HepG2 (cell line): ENCODE data around the gene RPGRIP1. TPM values are rescaled to one million over a fixed set of nuclear protein-coding genes. Genes with fewer than 3 reads are reported as not detected.

Experiments
- AGO2 ChIP-seq: fragments of 200-400 bp; formaldehyde crosslinking; optimal IDR thresholded peaks from 2 replicates; pipeline ENCODE3; 2017; ENCODE audit warnings: mild to moderate bottlenecking, low read depth, low read length, moderate library complexity
- CCDC6 ChIP-seq: sonication (generic); formaldehyde crosslinking; IDR thresholded peaks from 2 replicates; pipeline ENCODE4 v1.8.1; 2022; ENCODE audit warnings: mild to moderate bottlenecking, missing genetic modification reagents, moderate library complexity
- CREB1 ChIP-seq, 2 experiments: fragments of 450-650 bp in 1 of 2; IDR thresholded peaks; 2 replicates each; pipeline ENCODE4 v1.6.1; 2016 to 2017; ENCODE audit warnings: control low read depth in 1 of 2, mild to moderate bottlenecking in 1 of 2, missing compliant biosample characterization in 1 of 2, missing genetic modification characterization in 1 of 2
- DR1 ChIP-seq: sonication (generic); formaldehyde crosslinking; IDR thresholded peaks from 2 replicates; pipeline ENCODE4 v1.8.0; 2021; ENCODE audit warnings: mild to moderate bottlenecking, missing genetic modification reagents, inconsistent platforms
- NR2C2 ChIP-seq: sonication (generic); formaldehyde crosslinking; IDR thresholded peaks from 2 replicates; pipeline ENCODE4 v1.4.0; 2020; ENCODE audit warnings: missing genetic modification reagents, mild to moderate bottlenecking, moderate library complexity, borderline replicate concordance
- SETDB1 ChIP-seq: sonication (generic); formaldehyde crosslinking; IDR thresholded peaks from 2 replicates; pipeline ENCODE4 v1.5.1; 2020; ENCODE audit warnings: missing genetic modification reagents, mild to moderate bottlenecking, borderline replicate concordance
- STAT6 ChIP-seq: sonication (generic); formaldehyde crosslinking; IDR thresholded peaks from 2 replicates; pipeline ENCODE4 v1.4.0; 2020; ENCODE audit warnings: missing genetic modification reagents, mild to moderate bottlenecking, borderline replicate concordance
- TBL1XR1 ChIP-seq: fragments of 150-350 bp; IDR thresholded peaks from 2 replicates; pipeline ENCODE4 v1.6.1; 2014; ENCODE audit warnings: borderline replicate concordance, low read length; ENCODE audit not compliant: partially characterized antibody
- ZKSCAN5 ChIP-seq: sonication (generic); formaldehyde crosslinking; IDR thresholded peaks from 2 replicates; pipeline ENCODE4 v1.5.1; 2020; ENCODE audit warnings: mild to moderate bottlenecking, missing genetic modification reagents
- ZNF180 ChIP-seq: sonication (generic); formaldehyde crosslinking; IDR thresholded peaks from 2 replicates; pipeline ENCODE4 v1.4.0; 2020; ENCODE audit warnings: low read depth, missing genetic modification reagents, borderline replicate concordance
- ZNF329 ChIP-seq: sonication (generic); formaldehyde crosslinking; IDR thresholded peaks from 2 replicates; pipeline ENCODE4 v1.9.0; 2021; ENCODE audit warnings: low read depth, mild to moderate bottlenecking, missing genetic modification reagents
- ZNF430 ChIP-seq: sonication (generic); formaldehyde crosslinking; IDR thresholded peaks from 2 replicates; pipeline ENCODE4 v1.9.0; 2021; ENCODE audit warnings: mild to moderate bottlenecking, missing genetic modification reagents
- ZNF512 ChIP-seq: sonication (generic); formaldehyde crosslinking; IDR thresholded peaks from 2 replicates; pipeline ENCODE4 v1.4.0; 2020; ENCODE audit warnings: mild to moderate bottlenecking, missing genetic modification reagents
- ZNF670 ChIP-seq: sonication (generic); formaldehyde crosslinking; IDR thresholded peaks from 2 replicates; pipeline ENCODE4 v1.8.0; 2022; ENCODE audit warnings: mild to moderate bottlenecking, missing genetic modification reagents, borderline replicate concordance
- polyA plus RNA-seq, 8 experiments: library from polyadenylated mRNA; depleted of rRNA in 3 of 8; stranded (reverse) in 7 of 8; unstranded in 1 of 8; fragments of >200 nt; fragmentation: Illumina TruSeq in 4 of 8; extraction: Trizol in 4 of 8; gene quantifications; 2 replicates each; pipeline versions ENCODE4 v1.2.1 to v1.2.3, GENCODE V29; 2011 to 2016; ENCODE audit warnings: low read depth in 4 of 8, missing spikeins in 1 of 8, mixed read lengths in 1 of 8; ENCODE audit not compliant: insufficient read depth in 1 of 8
- total RNA-seq, 5 experiments: library from RNA; depleted of rRNA; stranded (reverse); fragments of >200 nt; fragmentation: Illumina TruSeq; extraction: Trizol; gene quantifications; 2 replicates each; pipeline ENCODE4 v1.2.3, GENCODE V29; 2016; ENCODE audit warnings: low read depth in 1 of 5
- TF ChIP-seq, protein P1 (sequence below): sonication (generic); formaldehyde crosslinking; IDR thresholded peaks from 2 replicates; pipeline ENCODE4 v1.4.0; 2020; ENCODE audit warnings: missing genetic modification reagents
- TF ChIP-seq, protein P2 (sequence below): sonication (generic); formaldehyde crosslinking; IDR thresholded peaks from 2 replicates; pipeline ENCODE4 v1.8.0; 2022; ENCODE audit warnings: missing genetic modification reagents, mild to moderate bottlenecking, borderline replicate concordance

Gene RPGRIP1
- total and polyA plus RNA-seq, 2 of the 13 experiments (the other 11 are each of a cell fraction or from before 2014, with no cell fraction given): 0.13 to 1.1 TPM

DNA sequence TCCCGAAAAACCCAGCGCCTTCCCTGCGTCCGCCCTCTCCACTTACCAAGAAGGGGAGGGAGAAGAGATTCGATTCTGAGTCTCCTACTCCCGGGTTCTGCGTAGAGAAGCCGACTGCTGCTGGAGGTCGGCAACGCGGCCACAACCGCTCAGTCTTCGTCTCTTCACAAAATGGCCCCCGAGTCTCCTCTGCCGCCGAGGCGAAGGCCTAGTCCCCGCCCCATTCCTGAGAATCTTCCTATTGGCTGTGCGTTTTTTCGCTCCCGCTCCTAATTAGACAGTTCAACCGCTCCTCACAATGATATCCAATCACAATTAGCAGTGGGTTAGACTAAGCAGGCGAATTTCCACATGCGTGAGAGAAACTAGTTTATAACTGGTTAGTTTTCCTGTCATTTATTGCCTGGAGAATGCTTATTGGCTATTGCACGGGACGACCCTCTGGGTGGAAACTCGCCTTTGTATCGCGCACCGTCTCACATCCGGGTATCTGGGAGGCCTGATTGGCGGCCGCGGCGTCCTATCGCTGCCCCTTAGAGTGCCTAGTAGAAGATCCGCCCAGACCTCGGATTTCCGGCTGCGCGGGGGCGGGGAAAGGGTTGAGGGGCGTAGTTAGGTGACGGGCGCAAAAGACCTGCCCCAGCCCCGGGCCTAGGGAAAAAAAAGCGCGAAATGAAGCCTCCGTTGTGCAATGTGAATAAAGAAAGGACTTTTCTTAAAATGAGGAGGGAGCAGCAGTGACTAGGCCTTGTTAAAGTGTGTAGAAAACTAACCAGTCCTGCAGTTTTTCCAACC is 10.4 kb upstream of the RPGRIP1 start, which contains the start of gene HNRNPC (continued):
- TF ChIP-seq STAT6 (CRISPR knock-in tag): peak; percentile 78; the same call in 1 of the 2 replicates
- no peak for TF ChIP-seq ZNF512 (CRISPR knock-in tag)
- peak; percentile 96 for TF ChIP-seq CREB1 (IDR thresholded peaks at IDR 0.05)
- TF ChIP-seq CREB1 (CRISPR knock-in tag; IDR thresholded peaks at IDR 0.05): peak; percentile 95
- no peak; the same call in 1 of the 2 replicates for TF ChIP-seq ZNF329
- no peak for TF ChIP-seq ZNF670 (CRISPR knock-in tag)
- TF ChIP-seq CCDC6: peak; percentile 85
- TF ChIP-seq ZNF430: peak; percentile 25
- peak; percentile 66 for TF ChIP-seq NR2C2 (CRISPR knock-in tag)
- TF ChIP-seq ZNF180 (CRISPR knock-in tag): 0 out of 2 replicates have a peak, but pooled peaks have one; percentile 75
- no peak for TF ChIP-seq ZKSCAN5 (CRISPR knock-in tag)
- TF ChIP-seq, protein P1, sequence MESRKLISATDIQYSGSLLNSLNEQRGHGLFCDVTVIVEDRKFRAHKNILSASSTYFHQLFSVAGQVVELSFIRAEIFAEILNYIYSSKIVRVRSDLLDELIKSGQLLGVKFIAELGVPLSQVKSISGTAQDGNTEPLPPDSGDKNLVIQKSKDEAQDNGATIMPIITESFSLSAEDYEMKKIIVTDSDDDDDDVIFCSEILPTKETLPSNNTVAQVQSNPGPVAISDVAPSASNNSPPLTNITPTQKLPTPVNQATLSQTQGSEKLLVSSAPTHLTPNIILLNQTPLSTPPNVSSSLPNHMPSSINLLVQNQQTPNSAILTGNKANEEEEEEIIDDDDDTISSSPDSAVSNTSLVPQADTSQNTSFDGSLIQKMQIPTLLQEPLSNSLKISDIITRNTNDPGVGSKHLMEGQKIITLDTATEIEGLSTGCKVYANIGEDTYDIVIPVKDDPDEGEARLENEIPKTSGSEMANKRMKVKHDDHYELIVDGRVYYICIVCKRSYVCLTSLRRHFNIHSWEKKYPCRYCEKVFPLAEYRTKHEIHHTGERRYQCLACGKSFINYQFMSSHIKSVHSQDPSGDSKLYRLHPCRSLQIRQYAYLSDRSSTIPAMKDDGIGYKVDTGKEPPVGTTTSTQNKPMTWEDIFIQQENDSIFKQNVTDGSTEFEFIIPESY (CRISPR knock-in tag): peak; percentile 24; the same call in 1 of the 2 replicates
- peak; percentile 81 for TF ChIP-seq TBL1XR1
- no peak for TF ChIP-seq SETDB1 (CRISPR knock-in tag)
- peak; percentile 97 for TF ChIP-seq DR1 (CRISPR knock-in tag)
- no peak for TF ChIP-seq AGO2
- TF ChIP-seq, protein P2, sequence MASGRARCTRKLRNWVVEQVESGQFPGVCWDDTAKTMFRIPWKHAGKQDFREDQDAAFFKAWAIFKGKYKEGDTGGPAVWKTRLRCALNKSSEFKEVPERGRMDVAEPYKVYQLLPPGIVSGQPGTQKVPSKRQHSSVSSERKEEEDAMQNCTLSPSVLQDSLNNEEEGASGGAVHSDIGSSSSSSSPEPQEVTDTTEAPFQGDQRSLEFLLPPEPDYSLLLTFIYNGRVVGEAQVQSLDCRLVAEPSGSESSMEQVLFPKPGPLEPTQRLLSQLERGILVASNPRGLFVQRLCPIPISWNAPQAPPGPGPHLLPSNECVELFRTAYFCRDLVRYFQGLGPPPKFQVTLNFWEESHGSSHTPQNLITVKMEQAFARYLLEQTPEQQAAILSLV (CRISPR knock-in tag): peak; percentile 93; the same call in 1 of the 2 replicates
